Cardiac muscle cell (in vitro differentiated cells and primary cell): ENCODE measurements around the gene SCN5A. TPM values are rescaled to one million over a fixed set of nuclear protein-coding genes. Genes with fewer than 3 reads are reported as not detected.
A peak's percentile ranks its signal among the peaks of the same experiment; 100 is the strongest.

ENCODE experiments used
- DNase-seq, 2 donors: peaks; one replicate each; pipeline versions ENCODE4 v3.0.0 to v3.0.0-alpha.2; 2010 to 2017; ENCODE audit warnings: low read depth in 1 of 2, low spot score in 1 of 2
- H3K27ac ChIP-seq: fragments of 200-600 bp; sonication (generic); 2 replicates; pipeline ENCODE4 v1.5.1; 2016
- H3K27me3 ChIP-seq: fragments of 200-600 bp; sonication (generic); 2 replicates; pipeline ENCODE4 v1.6.0; 2016; ENCODE audit warnings: control low read depth
- H3K36me3 ChIP-seq: fragments of 200-600 bp; sonication (generic); 2 replicates; pipeline ENCODE4 v1.5.1; 2016; ENCODE audit warnings: control low read depth
- H3K4me1 ChIP-seq: fragments of 200-600 bp; sonication (generic); 2 replicates; pipeline ENCODE4 v1.8.1; 2017; ENCODE audit warnings: low read depth, mild to moderate bottlenecking, mixed run types
- H3K4me3 ChIP-seq: fragments of 200-600 bp; sonication (generic); 2 replicates; pipeline ENCODE4 v1.5.1; 2016; ENCODE audit warnings: mild to moderate bottlenecking
- H3K9me3 ChIP-seq: fragments of 200-600 bp; sonication (generic); 2 replicates; pipeline ENCODE4 v1.5.1; 2017; ENCODE audit warnings: low read depth, mild to moderate bottlenecking, control low read depth
- CTCF ChIP-seq: IDR thresholded peaks from 2 replicates; pipeline ENCODE4 v1.5.1; 2012; ENCODE audit warnings: low read depth, mild to moderate bottlenecking, low read length
- polyA plus RNA-seq: library from polyadenylated mRNA; unstranded; fragments of >200 nt; fragmentation: Nextera tagmentation; extraction: Ambion mirVana; gene quantifications from 2 replicates; pipeline ENCODE4 v1.2.1, GENCODE V29; 2016
- total RNA-seq: library from RNA; depleted of rRNA; stranded (reverse); fragments of >200 nt; gene quantifications from 2 replicates; pipeline ENCODE4 v1.2.3, GENCODE V29; 2016

SCN5A gene
- total and polyA plus RNA-seq, 2 experiments from 2014 or later: 3.1 to 9.3 TPM

- DNase-seq: peak in 1 of 2 donors; percentile 66
- Histone ChIP-seq H3K4me3 (no peak overlapping the region), H3K9me3 (no peaks in the 10 kb centered on the region), H3K36me3 (no peaks in the 10 kb centered on the region), H3K4me1 (peaks cover 32% of the 10 kb centered on the region), H3K27ac (no peak overlapping the region), H3K27me3 (peaks cover 17% of the 10 kb centered on the region)
- no peak for TF ChIP-seq CTCF
These were observed 9.4 kb upstream of the SCN5A start for GRCh38 chr3:38658841-38659240.

GRCh38 chr3:38657369-38657768, 7.9 kb upstream of the SCN5A start:
- Histone ChIP-seq H3K4me1 (peaks cover 32% of the 10 kb centered on the region), H3K4me3 (no peak overlapping the region), H3K36me3 (no peaks in the 10 kb centered on the region), H3K27me3 (peaks cover 32% of the 10 kb centered on the region), H3K27ac (no peak overlapping the region), H3K9me3 (no peaks in the 10 kb centered on the region)
- no peak for TF ChIP-seq CTCF
- no peak for DNase-seq

GRCh38 chr3:38655708-38656300, 6.3 kb upstream of the SCN5A start:
- peak; percentile 54 to 65 for DNase-seq
- H3K27me3 ChIP-seq: peaks cover 48% of the 10 kb centered on the region
- no peak overlapping the region for H3K4me3 ChIP-seq
- peaks cover 34% of the 10 kb centered on the region for H3K4me1 ChIP-seq
- peak; percentile 55 for TF ChIP-seq CTCF
- no peaks in the 10 kb centered on the region for H3K36me3 ChIP-seq
- no peaks in the 10 kb centered on the region for H3K9me3 ChIP-seq
- H3K27ac ChIP-seq: no peak overlapping the region

- no peak for TF ChIP-seq CTCF
- Histone ChIP-seq H3K36me3 (no peaks in the 10 kb centered on the region), H3K27ac (no peak overlapping the region), H3K9me3 (no peaks in the 10 kb centered on the region), H3K4me3 (no peak overlapping the region), H3K4me1 (peaks cover 27% of the 10 kb centered on the region), H3K27me3 (peaks cover 65% of the 10 kb centered on the region)
- no peak for DNase-seq
These were observed 4.4 kb upstream of the SCN5A start for GRCh38 chr3:38653685-38654537.

- no peak overlapping the region for H3K27ac ChIP-seq
- peaks cover 74% of the 10 kb centered on the region for H3K27me3 ChIP-seq
- H3K36me3 ChIP-seq: no peaks in the 10 kb centered on the region
- H3K4me3 ChIP-seq: no peak overlapping the region
- TF ChIP-seq CTCF: no peak
- H3K9me3 ChIP-seq: no peaks in the 10 kb centered on the region
- no peak for DNase-seq
- peaks cover 17% of the 10 kb centered on the region for H3K4me1 ChIP-seq
These were observed 3.4 kb upstream of the SCN5A start for GRCh38 chr3:38652934-38653333.
